Breast epithelium (tissue), 3 donors: Measurements from ENCODE around the gene JMJD1C.
A peak's percentile ranks its signal among the peaks of the same experiment; 100 is the strongest.

Experiments
- POLR2A ChIP-seq: fragments of 450-650 bp; IDR thresholded peaks from one replicate; pipeline ENCODE4 v1.6.1; 2016; ENCODE audit warnings: antibody characterized with exemption, mild to moderate bottlenecking, moderate library complexity
- POLR2AphosphoS5 ChIP-seq, 3 donors: sonication (generic); formaldehyde crosslinking; IDR thresholded peaks; one replicate each; pipeline ENCODE4 v1.6.1; 2017; ENCODE audit warnings: antibody characterized with exemption in 3 of 3
- TF ChIP-seq, protein P1 (sequence below), 3 donors: fragments of 450-650 bp; IDR thresholded peaks; one replicate each; pipeline ENCODE4 v1.5.1; 2016 to 2017; ENCODE audit warnings: antibody characterized with exemption in 3 of 3, mild to moderate bottlenecking in 3 of 3, moderate library complexity in 3 of 3

GRCh38 chr10:63133056-63133820, 332.5 kb downstream of the JMJD1C start, which contains the start of gene NRBF2:
- TF ChIP-seq, protein P1, sequence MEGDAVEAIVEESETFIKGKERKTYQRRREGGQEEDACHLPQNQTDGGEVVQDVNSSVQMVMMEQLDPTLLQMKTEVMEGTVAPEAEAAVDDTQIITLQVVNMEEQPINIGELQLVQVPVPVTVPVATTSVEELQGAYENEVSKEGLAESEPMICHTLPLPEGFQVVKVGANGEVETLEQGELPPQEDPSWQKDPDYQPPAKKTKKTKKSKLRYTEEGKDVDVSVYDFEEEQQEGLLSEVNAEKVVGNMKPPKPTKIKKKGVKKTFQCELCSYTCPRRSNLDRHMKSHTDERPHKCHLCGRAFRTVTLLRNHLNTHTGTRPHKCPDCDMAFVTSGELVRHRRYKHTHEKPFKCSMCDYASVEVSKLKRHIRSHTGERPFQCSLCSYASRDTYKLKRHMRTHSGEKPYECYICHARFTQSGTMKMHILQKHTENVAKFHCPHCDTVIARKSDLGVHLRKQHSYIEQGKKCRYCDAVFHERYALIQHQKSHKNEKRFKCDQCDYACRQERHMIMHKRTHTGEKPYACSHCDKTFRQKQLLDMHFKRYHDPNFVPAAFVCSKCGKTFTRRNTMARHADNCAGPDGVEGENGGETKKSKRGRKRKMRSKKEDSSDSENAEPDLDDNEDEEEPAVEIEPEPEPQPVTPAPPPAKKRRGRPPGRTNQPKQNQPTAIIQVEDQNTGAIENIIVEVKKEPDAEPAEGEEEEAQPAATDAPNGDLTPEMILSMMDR (IDR thresholded peaks at IDR 0.05) = no peak
- peak; percentile 95 for TF ChIP-seq POLR2A
- peak; percentile 94 to 98 (median 95) for TF ChIP-seq POLR2AphosphoS5 (IDR thresholded peaks at IDR 0.05)
